A673 (cell line): ENCODE results near the gene ULK1.

Experiments
- EZH2 ChIP-seq: fragments of 200-600 bp; sonication (generic); IDR thresholded peaks from 2 replicates; pipeline ENCODE4 v1.6.1; 2017; ENCODE audit warnings: borderline replicate concordance, low read depth, mild to moderate bottlenecking, mixed read lengths, antibody characterized with exemption, low read length; ENCODE audit not compliant: poor library complexity, severe bottlenecking
- TF ChIP-seq, protein P1 (sequence below): fragments of 300-800, 200-600 bp; sonication (generic); conservative IDR thresholded peaks from 2 replicates; pipeline ENCODE4 v1.5.1; 2017; ENCODE audit warnings: low read depth, mild to moderate bottlenecking, antibody characterized with exemption, low read length, moderate library complexity, mixed read lengths

DNA sequence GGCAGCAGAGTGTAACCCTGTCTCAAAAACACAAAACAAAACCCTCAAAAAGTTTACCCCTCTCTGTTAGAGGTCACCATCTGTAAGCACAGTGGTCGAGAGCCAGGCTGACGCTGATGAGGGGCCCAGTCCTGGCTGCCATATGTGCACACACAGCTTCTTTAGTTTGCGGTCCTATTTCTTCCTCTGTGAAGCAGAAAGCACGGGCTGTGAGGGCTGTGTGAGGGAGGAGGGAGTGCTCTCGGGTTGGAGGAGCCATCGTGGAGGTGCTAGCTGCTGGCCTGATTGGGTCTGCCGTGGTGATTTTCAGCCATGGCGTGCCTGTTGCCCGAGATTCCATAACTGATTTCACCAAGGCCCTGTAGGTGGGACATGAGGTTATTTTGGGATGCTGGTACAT lies 3.5 kb downstream of the ULK1 start:
- TF ChIP-seq, protein P1, sequence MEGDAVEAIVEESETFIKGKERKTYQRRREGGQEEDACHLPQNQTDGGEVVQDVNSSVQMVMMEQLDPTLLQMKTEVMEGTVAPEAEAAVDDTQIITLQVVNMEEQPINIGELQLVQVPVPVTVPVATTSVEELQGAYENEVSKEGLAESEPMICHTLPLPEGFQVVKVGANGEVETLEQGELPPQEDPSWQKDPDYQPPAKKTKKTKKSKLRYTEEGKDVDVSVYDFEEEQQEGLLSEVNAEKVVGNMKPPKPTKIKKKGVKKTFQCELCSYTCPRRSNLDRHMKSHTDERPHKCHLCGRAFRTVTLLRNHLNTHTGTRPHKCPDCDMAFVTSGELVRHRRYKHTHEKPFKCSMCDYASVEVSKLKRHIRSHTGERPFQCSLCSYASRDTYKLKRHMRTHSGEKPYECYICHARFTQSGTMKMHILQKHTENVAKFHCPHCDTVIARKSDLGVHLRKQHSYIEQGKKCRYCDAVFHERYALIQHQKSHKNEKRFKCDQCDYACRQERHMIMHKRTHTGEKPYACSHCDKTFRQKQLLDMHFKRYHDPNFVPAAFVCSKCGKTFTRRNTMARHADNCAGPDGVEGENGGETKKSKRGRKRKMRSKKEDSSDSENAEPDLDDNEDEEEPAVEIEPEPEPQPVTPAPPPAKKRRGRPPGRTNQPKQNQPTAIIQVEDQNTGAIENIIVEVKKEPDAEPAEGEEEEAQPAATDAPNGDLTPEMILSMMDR: no peak
- TF ChIP-seq EZH2: no peak
